ENCODE results near the gene FLRT2. TPM values are rescaled to one million over a fixed set of nuclear protein-coding genes. Genes with fewer than 3 reads are reported as not detected.

FLRT2 gene
- total RNA-seq, 1 experiment from 2014 or later = 0.43 TPM

GRCh38 chr14:85597701-85598100 lies 67.8 kb downstream of the FLRT2 start:
- Histone ChIP-seq H3K4me3 (ENCODE audit: low read depth, low read length) (no peak overlapping the region), H3K27me3 (replicated peaks; ENCODE audit: control insufficient read depth, insufficient read depth, low read length) (no peaks in the 10 kb centered on the region), H3K36me3 (ENCODE audit: control insufficient read depth, insufficient read depth, low read length) (no peaks in the 10 kb centered on the region), H3K9me3 (no peaks in the 10 kb centered on the region), H3K4me1 (no peaks in the 10 kb centered on the region)
- Mint-ChIP-seq H3K27me3 (ENCODE audit: insufficient read depth, unreplicated experiment) (no peaks in the 10 kb centered on the region), H3K36me3 (ENCODE audit: insufficient read depth, unreplicated experiment) (no peaks in the 10 kb centered on the region), H3K4me1 (ENCODE audit: low read depth, unreplicated experiment) (no peaks in the 10 kb centered on the region), H3K9me3 (ENCODE audit: unreplicated experiment) (peaks cover 19% of the 10 kb centered on the region), H3K27ac (ENCODE audit: unreplicated experiment) (no peak overlapping the region), H3K4me3 (ENCODE audit: unreplicated experiment) (no peak overlapping the region)
- no peak for TF ChIP-seq CTCF (IDR thresholded peaks at IDR 0.05; ENCODE audit: insufficient read depth in 1 of 2, low read depth in 1 of 2, low read length in 1 of 2, severe bottlenecking in 1 of 2, unreplicated experiment in 1 of 2)
- BruUV-seq (replicated peaks) = no TSS peak
- intact Hi-C loops (cut with micrococcal nuclease; ENCODE audit: unreplicated experiment) = no loop called here
- no peak for DNase-seq
- ChIA-PET POLR2A (no interaction called here), CTCF (no interaction called here)

DNA sequence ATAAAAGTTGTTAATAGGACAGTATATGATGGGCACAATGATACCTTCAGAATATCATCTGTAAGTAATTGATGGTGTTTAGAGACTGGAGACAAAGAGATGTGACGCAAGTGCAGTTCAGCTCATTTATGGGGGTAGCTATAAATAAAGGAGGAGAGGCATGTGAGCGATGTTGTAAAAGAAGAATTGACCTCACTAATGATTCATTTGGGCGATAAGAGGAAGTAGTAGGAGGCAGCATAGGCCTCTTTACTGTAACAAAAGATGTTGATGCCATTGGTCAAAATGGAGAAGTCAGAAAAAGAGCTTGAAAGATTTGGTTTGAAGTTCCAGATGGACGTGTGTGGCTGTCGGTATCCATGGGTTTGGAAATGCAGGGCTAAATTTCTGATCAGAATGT lies 70.0 kb downstream of the FLRT2 start:
- no peaks in the 10 kb centered on the region for H3K9me3 ChIP-seq
- no peaks in the 10 kb centered on the region for H3K4me1 Mint-ChIP-seq (ENCODE audit: low read depth, unreplicated experiment)
- peaks cover 19% of the 10 kb centered on the region for H3K9me3 Mint-ChIP-seq (ENCODE audit: unreplicated experiment)
- POLR2A ChIA-PET = no interaction called here
- H3K4me3 ChIP-seq (ENCODE audit: low read depth, low read length) = no peak overlapping the region
- intact Hi-C loops (cut with micrococcal nuclease; ENCODE audit: unreplicated experiment) = no loop called here
- no peaks in the 10 kb centered on the region for H3K27me3 Mint-ChIP-seq (ENCODE audit: insufficient read depth, unreplicated experiment)
- DNase-seq = no peak
- H3K36me3 Mint-ChIP-seq (ENCODE audit: insufficient read depth, unreplicated experiment) = no peaks in the 10 kb centered on the region
- no peaks in the 10 kb centered on the region for H3K27me3 ChIP-seq (replicated peaks; ENCODE audit: control insufficient read depth, insufficient read depth, low read length)
- CTCF ChIA-PET = no interaction called here
- no peak overlapping the region for H3K27ac Mint-ChIP-seq (ENCODE audit: unreplicated experiment)
- no peaks in the 10 kb centered on the region for H3K36me3 ChIP-seq (ENCODE audit: control insufficient read depth, insufficient read depth, low read length)
- no peak for TF ChIP-seq CTCF (IDR thresholded peaks at IDR 0.05; ENCODE audit: insufficient read depth in 1 of 2, low read depth in 1 of 2, low read length in 1 of 2, severe bottlenecking in 1 of 2, unreplicated experiment in 1 of 2)
- H3K4me3 Mint-ChIP-seq (ENCODE audit: unreplicated experiment) = no peak overlapping the region
- no peaks in the 10 kb centered on the region for H3K4me1 ChIP-seq
- BruUV-seq (replicated peaks) = no TSS peak

DNA sequence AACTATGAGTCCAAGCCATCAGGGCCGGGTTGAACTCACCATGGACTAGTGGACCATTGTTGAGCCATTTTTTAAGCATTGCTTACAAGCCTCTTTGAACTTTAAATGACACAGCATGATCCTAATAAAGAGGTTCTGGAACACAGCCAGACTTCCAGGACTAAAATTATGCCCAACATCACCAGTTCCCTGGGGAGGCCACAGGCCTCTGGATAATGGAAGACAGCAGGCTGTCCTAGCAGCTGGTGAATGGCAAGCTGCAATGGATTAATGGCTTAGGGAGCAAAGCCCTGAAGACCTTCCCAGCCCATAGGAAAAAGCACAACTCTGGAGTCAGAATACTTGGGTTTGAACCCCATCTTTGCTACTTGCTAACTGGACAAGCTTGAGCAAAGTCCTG lies 71.3 kb downstream of the FLRT2 start:
- H3K4me3 ChIP-seq (ENCODE audit: low read depth, low read length) = no peak overlapping the region
- no peaks in the 10 kb centered on the region for H3K36me3 ChIP-seq (ENCODE audit: control insufficient read depth, insufficient read depth, low read length)
- no peak overlapping the region for H3K4me3 Mint-ChIP-seq (ENCODE audit: unreplicated experiment)
- H3K27me3 Mint-ChIP-seq (ENCODE audit: insufficient read depth, unreplicated experiment) = no peaks in the 10 kb centered on the region
- no peaks in the 10 kb centered on the region for H3K9me3 ChIP-seq
- DNase-seq = no peak
- POLR2A ChIA-PET = no interaction called here
- peaks cover 19% of the 10 kb centered on the region for H3K9me3 Mint-ChIP-seq (ENCODE audit: unreplicated experiment)
- no peaks in the 10 kb centered on the region for H3K36me3 Mint-ChIP-seq (ENCODE audit: insufficient read depth, unreplicated experiment)
- H3K4me1 ChIP-seq = no peaks in the 10 kb centered on the region
- H3K27ac Mint-ChIP-seq (ENCODE audit: unreplicated experiment) = no peak overlapping the region
- TF ChIP-seq CTCF (IDR thresholded peaks at IDR 0.05; ENCODE audit: insufficient read depth in 1 of 2, low read depth in 1 of 2, low read length in 1 of 2, severe bottlenecking in 1 of 2, unreplicated experiment in 1 of 2) = no peak
- CTCF ChIA-PET = no interaction called here
- BruUV-seq (replicated peaks) = no TSS peak
- H3K27me3 ChIP-seq (replicated peaks; ENCODE audit: control insufficient read depth, insufficient read depth, low read length) = no peaks in the 10 kb centered on the region
- no peaks in the 10 kb centered on the region for H3K4me1 Mint-ChIP-seq (ENCODE audit: low read depth, unreplicated experiment)
- intact Hi-C loops (cut with micrococcal nuclease; ENCODE audit: unreplicated experiment) = no loop called here

Data from Caco-2 (cell line).